Measurements from ENCODE around the gene CAVIN3. TPM values are rescaled to one million over a fixed set of nuclear protein-coding genes. Genes with fewer than 3 reads are reported as not detected.

CAVIN3 gene
- total and polyA plus RNA-seq, 2 experiments from 2014 or later = 33.2 to 34.2 TPM

DNA sequence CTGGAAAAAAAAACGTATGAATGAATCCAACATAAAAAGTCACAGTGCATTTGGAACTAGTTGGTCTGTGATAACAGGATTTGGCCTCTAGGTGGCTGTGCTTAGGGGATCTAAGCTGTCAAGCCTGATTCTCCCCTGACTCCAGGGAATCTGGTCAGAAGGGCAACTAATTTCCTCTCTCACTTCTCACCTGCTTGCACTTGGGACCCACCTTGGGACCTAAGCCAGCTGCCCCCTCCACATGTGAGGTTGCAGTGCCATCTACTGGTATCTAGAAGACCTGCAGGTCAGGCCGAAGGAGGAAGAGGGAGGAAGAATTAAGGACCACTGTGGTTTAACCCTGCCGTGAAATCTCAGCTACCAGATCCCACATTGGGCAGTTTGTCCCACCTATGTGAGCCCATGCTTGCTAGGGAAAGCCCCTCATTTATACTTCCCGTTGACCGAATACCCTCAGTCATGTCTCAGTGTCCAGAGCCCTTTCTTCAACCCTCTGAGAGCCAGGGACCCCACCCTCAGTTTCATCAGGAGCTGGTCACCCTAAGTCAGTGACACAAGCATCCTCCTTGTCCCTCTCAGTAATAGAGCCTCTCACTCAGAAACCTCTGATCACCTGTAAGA lies 33.2 kb upstream of the CAVIN3 start (continued):
- TF ChIP-seq, protein P1, sequence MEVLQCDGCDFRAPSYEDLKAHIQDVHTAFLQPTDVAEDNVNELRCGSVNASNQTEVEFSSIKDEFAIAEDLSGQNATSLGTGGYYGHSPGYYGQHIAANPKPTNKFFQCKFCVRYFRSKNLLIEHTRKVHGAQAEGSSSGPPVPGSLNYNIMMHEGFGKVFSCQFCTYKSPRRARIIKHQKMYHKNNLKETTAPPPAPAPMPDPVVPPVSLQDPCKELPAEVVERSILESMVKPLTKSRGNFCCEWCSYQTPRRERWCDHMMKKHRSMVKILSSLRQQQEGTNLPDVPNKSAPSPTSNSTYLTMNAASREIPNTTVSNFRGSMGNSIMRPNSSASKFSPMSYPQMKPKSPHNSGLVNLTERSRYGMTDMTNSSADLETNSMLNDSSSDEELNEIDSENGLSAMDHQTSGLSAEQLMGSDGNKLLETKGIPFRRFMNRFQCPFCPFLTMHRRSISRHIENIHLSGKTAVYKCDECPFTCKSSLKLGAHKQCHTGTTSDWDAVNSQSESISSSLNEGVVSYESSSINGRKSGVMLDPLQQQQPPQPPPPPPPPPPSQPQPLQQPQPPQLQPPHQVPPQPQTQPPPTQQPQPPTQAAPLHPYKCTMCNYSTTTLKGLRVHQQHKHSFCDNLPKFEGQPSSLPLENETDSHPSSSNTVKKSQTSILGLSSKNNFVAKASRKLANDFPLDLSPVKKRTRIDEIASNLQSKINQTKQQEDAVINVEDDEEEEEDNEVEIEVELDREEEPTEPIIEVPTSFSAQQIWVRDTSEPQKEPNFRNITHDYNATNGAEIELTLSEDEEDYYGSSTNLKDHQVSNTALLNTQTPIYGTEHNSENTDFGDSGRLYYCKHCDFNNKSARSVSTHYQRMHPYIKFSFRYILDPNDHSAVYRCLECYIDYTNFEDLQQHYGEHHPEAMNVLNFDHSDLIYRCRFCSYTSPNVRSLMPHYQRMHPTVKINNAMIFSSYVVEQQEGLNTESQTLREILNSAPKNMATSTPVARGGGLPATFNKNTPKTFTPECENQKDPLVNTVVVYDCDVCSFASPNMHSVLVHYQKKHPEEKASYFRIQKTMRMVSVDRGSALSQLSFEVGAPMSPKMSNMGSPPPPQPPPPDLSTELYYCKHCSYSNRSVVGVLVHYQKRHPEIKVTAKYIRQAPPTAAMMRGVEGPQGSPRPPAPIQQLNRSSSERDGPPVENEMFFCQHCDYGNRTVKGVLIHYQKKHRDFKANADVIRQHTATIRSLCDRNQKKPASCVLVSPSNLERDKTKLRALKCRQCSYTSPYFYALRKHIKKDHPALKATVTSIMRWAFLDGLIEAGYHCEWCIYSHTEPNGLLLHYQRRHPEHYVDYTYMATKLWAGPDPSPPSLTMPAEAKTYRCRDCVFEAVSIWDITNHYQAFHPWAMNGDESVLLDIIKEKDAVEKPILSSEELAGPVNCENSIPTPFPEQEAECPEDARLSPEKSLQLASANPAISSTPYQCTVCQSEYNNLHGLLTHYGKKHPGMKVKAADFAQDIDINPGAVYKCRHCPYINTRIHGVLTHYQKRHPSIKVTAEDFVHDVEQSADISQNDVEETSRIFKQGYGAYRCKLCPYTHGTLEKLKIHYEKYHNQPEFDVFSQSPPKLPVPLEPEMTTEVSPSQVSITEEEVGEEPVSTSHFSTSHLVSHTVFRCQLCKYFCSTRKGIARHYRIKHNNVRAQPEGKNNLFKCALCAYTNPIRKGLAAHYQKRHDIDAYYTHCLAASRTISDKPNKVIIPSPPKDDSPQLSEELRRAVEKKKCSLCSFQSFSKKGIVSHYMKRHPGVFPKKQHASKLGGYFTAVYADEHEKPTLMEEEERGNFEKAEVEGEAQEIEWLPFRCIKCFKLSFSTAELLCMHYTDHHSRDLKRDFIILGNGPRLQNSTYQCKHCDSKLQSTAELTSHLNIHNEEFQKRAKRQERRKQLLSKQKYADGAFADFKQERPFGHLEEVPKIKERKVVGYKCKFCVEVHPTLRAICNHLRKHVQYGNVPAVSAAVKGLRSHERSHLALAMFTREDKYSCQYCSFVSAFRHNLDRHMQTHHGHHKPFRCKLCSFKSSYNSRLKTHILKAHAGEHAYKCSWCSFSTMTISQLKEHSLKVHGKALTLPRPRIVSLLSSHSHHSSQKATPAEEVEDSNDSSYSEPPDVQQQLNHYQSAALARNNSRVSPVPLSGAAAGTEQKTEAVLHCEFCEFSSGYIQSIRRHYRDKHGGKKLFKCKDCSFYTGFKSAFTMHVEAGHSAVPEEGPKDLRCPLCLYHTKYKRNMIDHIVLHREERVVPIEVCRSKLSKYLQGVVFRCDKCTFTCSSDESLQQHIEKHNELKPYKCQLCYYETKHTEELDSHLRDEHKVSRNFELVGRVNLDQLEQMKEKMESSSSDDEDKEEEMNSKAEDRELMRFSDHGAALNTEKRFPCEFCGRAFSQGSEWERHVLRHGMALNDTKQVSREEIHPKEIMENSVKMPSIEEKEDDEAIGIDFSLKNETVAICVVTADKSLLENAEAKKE (CRISPR knock-in tag; IDR thresholded peaks at IDR 0.05) = peak; percentile 94
- TF ChIP-seq, protein P2, sequence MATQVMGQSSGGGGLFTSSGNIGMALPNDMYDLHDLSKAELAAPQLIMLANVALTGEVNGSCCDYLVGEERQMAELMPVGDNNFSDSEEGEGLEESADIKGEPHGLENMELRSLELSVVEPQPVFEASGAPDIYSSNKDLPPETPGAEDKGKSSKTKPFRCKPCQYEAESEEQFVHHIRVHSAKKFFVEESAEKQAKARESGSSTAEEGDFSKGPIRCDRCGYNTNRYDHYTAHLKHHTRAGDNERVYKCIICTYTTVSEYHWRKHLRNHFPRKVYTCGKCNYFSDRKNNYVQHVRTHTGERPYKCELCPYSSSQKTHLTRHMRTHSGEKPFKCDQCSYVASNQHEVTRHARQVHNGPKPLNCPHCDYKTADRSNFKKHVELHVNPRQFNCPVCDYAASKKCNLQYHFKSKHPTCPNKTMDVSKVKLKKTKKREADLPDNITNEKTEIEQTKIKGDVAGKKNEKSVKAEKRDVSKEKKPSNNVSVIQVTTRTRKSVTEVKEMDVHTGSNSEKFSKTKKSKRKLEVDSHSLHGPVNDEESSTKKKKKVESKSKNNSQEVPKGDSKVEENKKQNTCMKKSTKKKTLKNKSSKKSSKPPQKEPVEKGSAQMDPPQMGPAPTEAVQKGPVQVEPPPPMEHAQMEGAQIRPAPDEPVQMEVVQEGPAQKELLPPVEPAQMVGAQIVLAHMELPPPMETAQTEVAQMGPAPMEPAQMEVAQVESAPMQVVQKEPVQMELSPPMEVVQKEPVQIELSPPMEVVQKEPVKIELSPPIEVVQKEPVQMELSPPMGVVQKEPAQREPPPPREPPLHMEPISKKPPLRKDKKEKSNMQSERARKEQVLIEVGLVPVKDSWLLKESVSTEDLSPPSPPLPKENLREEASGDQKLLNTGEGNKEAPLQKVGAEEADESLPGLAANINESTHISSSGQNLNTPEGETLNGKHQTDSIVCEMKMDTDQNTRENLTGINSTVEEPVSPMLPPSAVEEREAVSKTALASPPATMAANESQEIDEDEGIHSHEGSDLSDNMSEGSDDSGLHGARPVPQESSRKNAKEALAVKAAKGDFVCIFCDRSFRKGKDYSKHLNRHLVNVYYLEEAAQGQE (IDR thresholded peaks at IDR 0.05; ENCODE audit: unreplicated experiment) = no peak

DNA sequence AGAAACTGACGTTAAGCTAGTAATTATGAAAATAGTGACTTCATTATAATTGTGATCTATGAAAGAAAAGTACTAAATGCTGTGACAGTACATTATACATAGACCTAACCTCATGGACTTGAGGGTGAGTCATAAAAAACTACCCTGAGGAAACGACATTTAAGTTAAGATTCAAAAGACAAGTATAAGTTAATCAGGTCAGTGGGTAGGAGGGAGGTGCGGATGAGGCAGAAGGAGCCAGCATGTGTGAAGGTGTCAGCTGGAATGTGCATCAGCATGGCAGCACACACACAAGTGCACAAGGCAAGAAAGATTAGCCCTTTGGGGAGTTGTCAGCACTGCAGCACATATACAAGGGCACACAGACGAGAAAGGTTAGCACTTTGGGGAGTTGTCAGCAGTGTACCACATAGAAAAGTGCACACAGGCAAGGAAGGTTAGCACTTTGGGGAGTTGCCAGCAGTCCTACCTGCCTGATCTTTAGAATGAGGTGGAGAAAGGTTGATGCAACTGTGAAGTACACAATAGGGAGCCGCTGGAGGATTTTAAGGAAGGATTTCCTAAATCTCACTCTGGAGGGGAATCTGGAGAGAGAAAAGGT lies 31.6 kb upstream of the CAVIN3 start:
- ATAC-seq (no peak), DNase-seq (ENCODE audit: low spot score) (no peak)
- Histone ChIP-seq H3K27me3 (ENCODE audit: insufficient read depth) (no peaks in the 10 kb centered on the region), H3K9me2 (ENCODE audit: insufficient read depth) (peaks cover 6% of the 10 kb centered on the region; the same call in 1 of the 2 replicates), H3K4me3 (no peak overlapping the region), H3K4me2 (no peak overlapping the region), H2AFZ (peak overlapping the region; percentile 43; the same call in 1 of the 2 replicates), H3K79me2 (replicated peaks; ENCODE audit: insufficient read depth) (no peaks in the 10 kb centered on the region), H3K27ac (ENCODE audit: low read depth) (no peak overlapping the region), H3K36me3 (ENCODE audit: insufficient read depth) (no peaks in the 10 kb centered on the region), H4K20me1 (replicated peaks; ENCODE audit: insufficient read depth) (no peaks in the 10 kb centered on the region), H3F3A (replicated peaks; ENCODE audit: low read depth) (no peaks in the 10 kb centered on the region), H3K4me1 (ENCODE audit: insufficient read depth) (no peaks in the 10 kb centered on the region)
- Mint-ChIP-seq H3K27ac (no peak overlapping the region), H3K4me3 (no peak overlapping the region), H3K27me3 (ENCODE audit: insufficient read depth, low read depth, poor library complexity) (peaks cover 6% of the 10 kb centered on the region), H3K36me3 (ENCODE audit: low read depth) (peaks cover 6% of the 10 kb centered on the region), H3K9me3 (peaks cover 10% of the 10 kb centered on the region), H3K4me1 (peaks cover 7% of the 10 kb centered on the region)
- TF ChIP-seq, protein P1 (CRISPR knock-in tag; IDR thresholded peaks at IDR 0.05) = no peak
- no peak for TF ChIP-seq ZNF331 (CRISPR knock-in tag; IDR thresholded peaks at IDR 0.05; ENCODE audit: low read depth)
